ENCODE measurements around the gene CMTM4.
"Not testable (repeated sequence)": the region's sequence is repeated elsewhere in the genome, so short reads cannot be mapped to it uniquely, and the experiment has no call there.

CMTM4 gene

DNA sequence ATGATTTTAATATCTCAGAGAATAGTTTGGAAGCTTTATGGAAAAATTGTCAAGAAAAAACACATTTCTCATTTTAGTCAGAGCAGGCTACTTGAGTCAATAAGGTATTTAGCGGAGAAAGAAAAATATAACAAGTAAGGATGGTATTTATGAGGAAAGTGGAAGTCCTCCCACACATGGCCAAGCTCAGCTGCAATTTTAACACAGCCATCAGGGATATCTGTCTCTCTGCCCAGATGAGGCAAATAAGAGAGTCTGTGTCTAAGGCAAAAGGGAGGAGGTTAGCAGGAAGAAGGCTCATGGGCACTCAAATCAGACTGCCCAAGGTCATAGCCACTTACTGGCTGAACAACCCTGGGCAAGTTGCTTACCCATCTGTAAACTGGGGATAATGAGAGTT, 122.5 kb downstream of the CMTM4 start:
- no peaks in the 10 kb centered on the region for H3K36me3 ChIP-seq (ENCODE audit: control insufficient read depth, insufficient read depth, low read length)
- no peak overlapping the region for H3K27ac ChIP-seq (ENCODE audit: low read depth, low read length, severe bottlenecking)
- peaks cover 2% of the 10 kb centered on the region for H3K4me1 ChIP-seq (ENCODE audit: control insufficient read depth, insufficient read depth, low read length, poor library complexity, severe bottlenecking)
- no peaks in the 10 kb centered on the region for H3K9me3 ChIP-seq (ENCODE audit: control insufficient read depth, low read length)
- 88% methylated on average over 1 of the region's 1 CpG; no CpG with 5 or more reads in 1 of the 2 experiments for WGBS, 2 experiments (ENCODE audit: insufficient coverage in 2 of 2)
- H3K4me3 ChIP-seq (ENCODE audit: extremely low read depth, insufficient read depth, low read length, poor library complexity, severe bottlenecking): no peak overlapping the region

DNA sequence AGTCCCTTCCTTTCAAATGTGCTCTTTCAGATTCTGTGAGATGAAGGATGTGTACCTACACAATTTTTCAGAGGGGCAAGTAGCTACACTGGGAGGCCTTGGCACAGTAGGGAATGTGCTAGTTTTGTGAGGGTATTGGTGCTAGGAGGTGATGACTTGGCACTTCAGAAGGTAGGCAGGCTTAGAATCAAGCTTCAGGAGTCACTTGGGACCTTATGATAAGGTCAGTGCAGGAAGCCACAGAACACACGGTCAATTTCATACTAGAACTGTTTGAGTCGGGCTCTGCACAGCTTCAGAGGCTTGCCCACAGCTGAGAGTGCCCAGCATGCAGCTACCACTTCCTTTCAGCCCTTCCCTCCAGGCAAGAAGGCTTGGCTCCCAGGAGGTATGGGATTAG, 124.2 kb downstream of the CMTM4 start:
- Histone ChIP-seq H3K36me3 (ENCODE audit: control insufficient read depth, insufficient read depth, low read length) (no peaks in the 10 kb centered on the region), H3K4me3 (ENCODE audit: extremely low read depth, insufficient read depth, low read length, poor library complexity, severe bottlenecking) (no peak overlapping the region), H3K27ac (ENCODE audit: low read depth, low read length, severe bottlenecking) (no peak overlapping the region), H3K4me1 (ENCODE audit: control insufficient read depth, insufficient read depth, low read length, poor library complexity, severe bottlenecking) (peaks cover 3% of the 10 kb centered on the region), H3K9me3 (ENCODE audit: control insufficient read depth, low read length) (no peaks in the 10 kb centered on the region)
- WGBS, 2 experiments (ENCODE audit: insufficient coverage in 2 of 2): 79 to 100% methylated on average over 2 of the region's 2 CpGs

DNA sequence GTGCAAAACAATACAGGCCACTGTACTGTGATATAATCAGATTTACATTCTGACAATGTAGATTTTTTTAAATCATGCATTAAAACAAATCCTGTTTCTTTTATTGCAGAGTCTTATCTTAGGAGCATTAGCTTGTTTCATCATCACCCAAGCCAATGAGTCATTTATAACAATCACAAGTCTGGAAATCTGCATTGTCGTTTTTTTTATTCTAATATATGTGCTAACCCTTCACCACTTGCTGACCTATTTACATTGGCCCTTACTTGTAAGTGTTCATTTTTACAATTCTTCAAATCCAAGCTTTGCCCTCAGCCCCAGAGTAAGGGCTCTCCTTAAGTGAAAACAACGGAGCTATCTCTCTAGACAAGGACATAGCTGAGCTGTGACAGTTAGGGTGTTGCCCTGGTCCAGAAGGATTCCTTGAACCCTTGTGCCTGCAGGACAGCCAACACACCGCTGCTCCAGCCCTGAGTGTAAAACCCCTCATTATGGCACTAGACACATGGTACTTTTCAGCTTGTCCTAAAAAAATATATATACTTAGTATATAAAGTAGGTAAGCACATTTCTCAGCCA, 126.6 kb downstream of the CMTM4 start:
- H3K4me1 ChIP-seq (ENCODE audit: control insufficient read depth, insufficient read depth, low read length, poor library complexity, severe bottlenecking): peaks cover 12% of the 10 kb centered on the region
- no peak overlapping the region for H3K27ac ChIP-seq (ENCODE audit: low read depth, low read length, severe bottlenecking)
- no peaks in the 10 kb centered on the region for H3K9me3 ChIP-seq (ENCODE audit: control insufficient read depth, low read length)
- WGBS, 2 experiments (ENCODE audit: insufficient coverage in 2 of 2): 79 to 90% methylated on average over 2 of the region's 3 CpGs
- H3K36me3 ChIP-seq (ENCODE audit: control insufficient read depth, insufficient read depth, low read length): peaks cover 14% of the 10 kb centered on the region
- H3K4me3 ChIP-seq (ENCODE audit: extremely low read depth, insufficient read depth, low read length, poor library complexity, severe bottlenecking): no peak overlapping the region

DNA sequence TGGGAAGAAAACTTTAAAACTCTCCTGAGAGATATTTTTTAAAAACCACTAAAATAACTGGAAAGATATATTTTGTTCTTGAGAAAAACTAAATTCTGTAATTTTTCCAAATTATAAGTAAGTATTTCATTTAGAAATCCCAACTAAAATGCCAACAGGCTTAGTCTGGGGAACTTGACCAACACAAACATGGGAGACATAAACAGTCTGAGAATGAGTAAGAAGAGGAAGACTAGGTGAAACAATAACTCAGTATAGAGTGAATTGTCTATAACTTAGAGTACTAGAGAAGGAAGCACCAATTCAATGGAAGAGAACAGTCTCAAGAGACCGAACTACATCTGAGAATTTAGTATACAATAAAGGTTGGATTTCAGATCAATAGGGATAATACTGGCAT, 127.4 kb downstream of the CMTM4 start:
- Histone ChIP-seq H3K4me1 (ENCODE audit: control insufficient read depth, insufficient read depth, low read length, poor library complexity, severe bottlenecking) (peaks cover 15% of the 10 kb centered on the region), H3K36me3 (ENCODE audit: control insufficient read depth, insufficient read depth, low read length) (peaks cover 14% of the 10 kb centered on the region), H3K9me3 (ENCODE audit: control insufficient read depth, low read length) (no peaks in the 10 kb centered on the region), H3K4me3 (ENCODE audit: extremely low read depth, insufficient read depth, low read length, poor library complexity, severe bottlenecking) (no peak overlapping the region), H3K27ac (ENCODE audit: low read depth, low read length, severe bottlenecking) (no peak overlapping the region)
- 100% methylated on average over 1 of the region's 1 CpG; no CpG with 5 or more reads in 1 of the 2 experiments for WGBS, 2 experiments (ENCODE audit: insufficient coverage in 2 of 2)

DNA sequence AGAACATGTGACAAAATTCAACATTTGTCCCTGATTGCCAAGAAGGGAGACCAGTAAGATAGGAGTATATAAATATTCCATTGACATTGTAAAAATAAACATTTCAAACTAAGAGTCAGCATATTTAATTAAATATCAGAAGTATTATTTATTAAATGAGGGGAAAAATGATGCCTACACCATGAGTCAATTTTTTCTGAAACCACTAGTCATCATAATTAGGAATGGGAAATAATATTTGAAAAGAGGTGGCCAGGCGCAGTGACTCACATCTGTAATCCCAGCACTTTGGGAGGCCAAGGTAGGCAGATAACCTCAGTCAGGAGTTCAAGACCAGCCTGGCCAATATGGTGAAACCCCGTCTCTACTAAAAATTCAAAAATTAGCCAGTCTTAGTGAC, 128.2 kb downstream of the CMTM4 start:
- peaks cover 14% of the 10 kb centered on the region for H3K36me3 ChIP-seq (ENCODE audit: control insufficient read depth, insufficient read depth, low read length)
- H3K4me1 ChIP-seq (ENCODE audit: control insufficient read depth, insufficient read depth, low read length, poor library complexity, severe bottlenecking): peaks cover 15% of the 10 kb centered on the region
- no peaks in the 10 kb centered on the region for H3K9me3 ChIP-seq (ENCODE audit: control insufficient read depth, low read length)
- WGBS, 2 experiments (ENCODE audit: insufficient coverage in 2 of 2): 100% methylated on average over 1 to 2 of the region's 2 CpGs
- no peak overlapping the region for H3K27ac ChIP-seq (ENCODE audit: low read depth, low read length, severe bottlenecking)
- no peak overlapping the region for H3K4me3 ChIP-seq (ENCODE audit: extremely low read depth, insufficient read depth, low read length, poor library complexity, severe bottlenecking)

DNA sequence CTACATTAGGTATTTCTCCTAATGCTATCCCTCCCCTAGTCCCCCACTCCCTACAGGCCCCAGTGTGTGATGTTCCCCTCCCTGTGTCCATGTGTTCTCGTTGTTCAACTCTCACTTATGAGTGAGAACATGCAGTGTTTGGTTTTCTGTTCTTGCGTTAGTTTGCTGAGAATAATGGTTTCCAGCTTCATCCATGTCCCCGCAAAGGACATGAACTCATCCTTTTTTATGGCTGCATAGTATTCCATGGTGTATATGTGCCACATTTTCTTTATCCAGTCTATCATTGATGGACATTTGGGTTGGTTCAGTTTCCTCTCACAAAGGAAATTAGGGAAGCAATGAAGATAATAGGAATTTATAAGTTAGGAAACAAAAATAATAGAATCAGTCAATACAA, 129.3 kb downstream of the CMTM4 start:
- H3K27ac ChIP-seq (ENCODE audit: low read depth, low read length, severe bottlenecking); H3K9me3 ChIP-seq (ENCODE audit: control insufficient read depth, low read length); H3K4me3 ChIP-seq (ENCODE audit: extremely low read depth, insufficient read depth, low read length, poor library complexity, severe bottlenecking): not testable (repeated sequence)
- WGBS, 2 experiments (ENCODE audit: insufficient coverage in 2 of 2): 100% methylated on average over 1 of the region's 3 CpGs; no CpG with 5 or more reads in 1 of the 2 experiments
- Histone ChIP-seq H3K4me1 (ENCODE audit: control insufficient read depth, insufficient read depth, low read length, poor library complexity, severe bottlenecking) (peaks cover 15% of the 10 kb centered on the region), H3K36me3 (ENCODE audit: control insufficient read depth, insufficient read depth, low read length) (peaks cover 17% of the 10 kb centered on the region)

DNA sequence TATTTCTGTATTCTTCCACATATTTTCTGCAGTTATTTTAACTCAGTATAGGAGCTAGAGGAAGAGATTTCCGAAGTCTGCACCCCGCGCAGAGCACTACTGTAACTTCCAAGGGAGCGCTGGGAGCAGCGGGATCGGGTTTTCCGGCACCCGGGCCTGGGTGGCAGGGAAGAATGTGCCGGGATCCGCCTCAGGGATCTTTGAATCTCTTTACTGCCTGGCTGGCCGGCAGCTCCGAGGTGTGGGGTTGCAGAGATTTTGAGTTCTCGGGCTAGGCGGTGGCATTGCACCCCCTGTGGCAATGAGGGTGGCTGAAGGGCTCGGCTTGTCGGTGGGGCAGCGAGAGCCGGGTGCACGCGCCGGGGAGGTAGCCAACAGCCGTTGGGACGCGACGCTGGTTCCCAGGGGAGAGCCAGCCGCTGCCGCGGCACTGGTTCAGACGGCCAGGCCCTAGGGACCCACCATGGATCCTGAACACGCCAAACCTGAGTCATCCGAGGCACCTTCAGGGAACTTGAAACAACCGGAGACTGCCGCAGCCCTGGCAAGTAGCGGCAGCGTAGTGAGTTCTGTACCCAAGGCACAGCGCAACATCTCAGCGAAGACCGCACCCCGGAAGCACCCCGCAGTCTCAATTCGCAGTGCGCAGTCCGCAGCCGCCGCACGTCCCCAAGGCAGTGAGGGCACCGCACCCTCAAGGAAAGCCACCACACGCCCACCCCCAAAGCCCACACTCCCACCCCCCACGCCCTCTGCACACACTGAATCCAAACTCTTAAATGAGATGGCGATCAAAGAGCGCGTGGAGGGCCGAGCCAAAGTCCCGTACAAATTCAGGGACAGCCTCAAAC, 130.3 kb downstream of the CMTM4 start, which contains the start of gene CMTM1:
TSS of gene CMTM1 (plus strand) at position 389 of the 851 bp plus-strand sequence. CDS start at position 464, 75 bp downstream.
- Histone ChIP-seq H3K4me3 (ENCODE audit: extremely low read depth, insufficient read depth, low read length, poor library complexity, severe bottlenecking) (no peak within 1 kb of the TSS), H3K36me3 (ENCODE audit: control insufficient read depth, insufficient read depth, low read length) (peaks cover 17% of the 10 kb centered on the region), H3K4me1 (ENCODE audit: control insufficient read depth, insufficient read depth, low read length, poor library complexity, severe bottlenecking) (peaks cover 15% of the 10 kb centered on the region), H3K9me3 (ENCODE audit: control insufficient read depth, low read length) (no peaks in the 10 kb centered on the region), H3K27ac (ENCODE audit: low read depth, low read length, severe bottlenecking) (no peak within 1 kb of the TSS)
- WGBS, 2 experiments (ENCODE audit: insufficient coverage in 2 of 2): 93 to 95% methylated on average over 39 to 51 of the region's 54 CpGs

Data from mesodermal cell (in vitro differentiated cells).